DMS 273 (cell line): ENCODE measurements around the gene ZDHHC8.

Source experiments
- DNase-seq: peaks from one replicate; lab custom pipeline; 2025; ENCODE audit not compliant: unreplicated experiment; lab: John Stamatoyannopoulos, UW

ZDHHC8 gene

DNA sequence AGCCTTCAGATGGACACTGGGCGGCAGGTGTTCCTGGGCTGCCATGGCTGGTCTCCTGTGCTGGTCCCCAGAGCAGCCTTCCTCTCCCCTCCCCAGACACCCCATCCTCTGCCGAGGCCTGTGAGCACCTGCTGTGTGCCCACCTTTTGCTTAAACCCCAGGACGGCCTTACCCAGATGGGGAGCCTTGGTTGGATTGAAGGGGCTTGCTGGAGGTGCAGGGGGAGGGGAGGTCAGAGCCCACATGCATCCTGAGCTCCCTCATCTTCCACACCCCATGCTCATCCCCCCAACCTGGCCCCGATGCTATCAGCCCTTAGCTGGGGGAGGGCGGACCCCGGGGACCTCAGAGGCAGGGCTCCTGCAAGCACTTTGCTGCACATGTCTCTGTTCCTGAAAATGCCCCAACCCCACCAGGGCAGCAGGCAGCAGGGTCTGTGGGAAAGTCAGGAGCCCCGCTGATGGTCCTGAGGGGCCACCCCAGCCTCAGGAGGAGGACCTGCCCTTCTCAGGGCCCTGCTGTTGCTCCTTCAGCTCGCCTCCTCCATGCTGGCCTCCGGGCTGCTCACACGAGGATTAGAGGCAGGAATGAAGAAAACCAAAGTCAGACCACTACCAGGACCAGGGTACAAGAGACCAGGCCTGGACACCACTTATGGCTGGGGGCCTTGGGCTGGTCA, 60.8 kb downstream of the ZDHHC8 start:
- DNase-seq = no peak

GRCh38 chr22:20192972-20193760, 61.6 kb downstream of the ZDHHC8 start:
- no peak for DNase-seq

GRCh38 chr22:20193761-20194494, 62.3 kb downstream of the ZDHHC8 start:
- no peak for DNase-seq

- DNase-seq = no peak
Measured at GRCh38 chr22:20194681-20195593, 63.3 kb downstream of the ZDHHC8 start.

GRCh38 chr22:20196094-20196842, 64.7 kb downstream of the ZDHHC8 start:
- no peak for DNase-seq
